GM12878 (cell line): ENCODE data around the gene MPDZ.

Source experiments
- CBX5 ChIP-seq: sonication (generic); IDR thresholded peaks from 2 replicates; pipeline ENCODE4 v1.6.1; 2016; ENCODE audit warnings: low read depth, moderate library complexity, mild to moderate bottlenecking, inconsistent platforms
- E2F8 ChIP-seq: fragments of 450-650 bp; IDR thresholded peaks from 2 replicates; pipeline ENCODE4 v1.6.1; 2018; ENCODE audit warnings: mild to moderate bottlenecking, low read depth, moderate library complexity; ENCODE audit not compliant: partially characterized antibody
- GABPA ChIP-seq: IDR thresholded peaks from 2 replicates; pipeline ENCODE4 v1.6.1; 2014; ENCODE audit warnings: antibody characterized with exemption, low read depth, mild to moderate bottlenecking, inconsistent platforms
- HDAC6 ChIP-seq: fragments of 200-600 bp; sonication (generic); IDR thresholded peaks from one replicate; pipeline ENCODE4 v1.8.0; 2017; ENCODE audit warnings: antibody characterized with exemption; ENCODE audit not compliant: unreplicated experiment
- NR2C2 ChIP-seq: IDR thresholded peaks from 2 replicates; pipeline ENCODE4 v1.6.1; 2011; ENCODE audit warnings: borderline replicate concordance, low read depth; ENCODE audit not compliant: control insufficient read depth, insufficient read length
- POLR2A ChIP-seq: IDR thresholded peaks from 2 replicates; pipeline ENCODE4 v1.6.1; 2011; ENCODE audit warnings: low read depth, mild to moderate bottlenecking, low read length
- RAD21 ChIP-seq: IDR thresholded peaks from 2 replicates; pipeline ENCODE4 v1.6.1; 2011; ENCODE audit warnings: mild to moderate bottlenecking, low read depth, low read length, moderate library complexity; ENCODE audit not compliant: insufficient read depth
- RCOR1 ChIP-seq: conservative IDR thresholded peaks from 2 replicates; pipeline ENCODE4 v1.6.1; 2012; ENCODE audit warnings: low read depth, low read length, improper control_type of control experiment
- REST ChIP-seq: IDR thresholded peaks from 2 replicates; pipeline ENCODE4 v1.6.1; 2012; ENCODE audit warnings: mild to moderate bottlenecking, low read depth, low read length
- RFX5 ChIP-seq: IDR thresholded peaks from 2 replicates; pipeline ENCODE4 v1.6.1; 2011; ENCODE audit warnings: low read depth, low read length, improper control_type of control experiment
- YY1 ChIP-seq: IDR thresholded peaks from 2 replicates; pipeline ENCODE4 v1.6.1; 2011; ENCODE audit warnings: low read depth, mild to moderate bottlenecking, low read length
- TF ChIP-seq, protein P1 (sequence below), 3 experiments: IDR thresholded peaks in 2 of 3; conservative IDR thresholded peaks in 1 of 3; 2 replicates each; pipeline ENCODE4 v1.5.1; 2011; ENCODE audit warnings: low read depth in 3 of 3, low read length in 3 of 3, mild to moderate bottlenecking in 3 of 3, control low read depth in 2 of 3, moderate library complexity in 2 of 3, inconsistent platforms in 1 of 3, mixed read lengths in 1 of 3; ENCODE audit not compliant: control insufficient read depth in 2 of 3, insufficient read depth in 1 of 3; ENCODE audit errors: extremely low read depth in 1 of 3

- TF ChIP-seq CBX5 (no peak), E2F8 (no peak), GABPA (no peak), RAD21 (no peak), POLR2A (no peak), RFX5 (no peak), RCOR1 (no peak), YY1 (no peak), HDAC6 (no peak), NR2C2 (no peak), REST (no peak)
- TF ChIP-seq, protein P1, sequence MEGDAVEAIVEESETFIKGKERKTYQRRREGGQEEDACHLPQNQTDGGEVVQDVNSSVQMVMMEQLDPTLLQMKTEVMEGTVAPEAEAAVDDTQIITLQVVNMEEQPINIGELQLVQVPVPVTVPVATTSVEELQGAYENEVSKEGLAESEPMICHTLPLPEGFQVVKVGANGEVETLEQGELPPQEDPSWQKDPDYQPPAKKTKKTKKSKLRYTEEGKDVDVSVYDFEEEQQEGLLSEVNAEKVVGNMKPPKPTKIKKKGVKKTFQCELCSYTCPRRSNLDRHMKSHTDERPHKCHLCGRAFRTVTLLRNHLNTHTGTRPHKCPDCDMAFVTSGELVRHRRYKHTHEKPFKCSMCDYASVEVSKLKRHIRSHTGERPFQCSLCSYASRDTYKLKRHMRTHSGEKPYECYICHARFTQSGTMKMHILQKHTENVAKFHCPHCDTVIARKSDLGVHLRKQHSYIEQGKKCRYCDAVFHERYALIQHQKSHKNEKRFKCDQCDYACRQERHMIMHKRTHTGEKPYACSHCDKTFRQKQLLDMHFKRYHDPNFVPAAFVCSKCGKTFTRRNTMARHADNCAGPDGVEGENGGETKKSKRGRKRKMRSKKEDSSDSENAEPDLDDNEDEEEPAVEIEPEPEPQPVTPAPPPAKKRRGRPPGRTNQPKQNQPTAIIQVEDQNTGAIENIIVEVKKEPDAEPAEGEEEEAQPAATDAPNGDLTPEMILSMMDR (IDR thresholded peaks at IDR 0.05 in 2 of 3, conservative IDR thresholded peaks at IDR 0.05 in 1 of 3; ENCODE audit: control insufficient read depth in 2 of 3, extremely low read depth in 1 of 3, insufficient read depth in 1 of 3, low read depth in 3 of 3, low read length in 3 of 3) = no peak
Measured at GRCh38 chr9:13163946-13164345, 115.5 kb downstream of the MPDZ start.
